Effector memory CD4-positive, alpha-beta T cell (primary cell): ENCODE data around the gene CHCHD3.

Experiments
- DNase-seq, 3 donors: peaks; one replicate each; pipeline ENCODE4 v3.0.0-alpha.2; 2020
- H3K27ac ChIP-seq: 2 replicates; pipeline ENCODE4 v1.7.0; 2013; ENCODE audit warnings: mild to moderate bottlenecking, low read length, moderate library complexity; ENCODE audit not compliant: insufficient read depth, poor library complexity, severe bottlenecking
- H3K27me3 ChIP-seq: replicated peaks from 2 replicates; pipeline ENCODE4 v1.7.0; 2013; ENCODE audit warnings: mild to moderate bottlenecking, low read length; ENCODE audit not compliant: insufficient read depth, control insufficient read depth, poor library complexity, severe bottlenecking
- H3K36me3 ChIP-seq: 2 replicates; pipeline ENCODE4 v1.7.0; 2013; ENCODE audit warnings: mild to moderate bottlenecking, low read length, moderate library complexity; ENCODE audit not compliant: control insufficient read depth, insufficient read depth
- H3K4me1 ChIP-seq: 2 replicates; pipeline ENCODE4 v1.7.0; 2013; ENCODE audit warnings: low read length, mild to moderate bottlenecking; ENCODE audit not compliant: control insufficient read depth, insufficient read depth, poor library complexity, severe bottlenecking
- H3K4me3 ChIP-seq: 2 replicates; pipeline ENCODE4 v1.7.0; 2013; ENCODE audit warnings: low read length, low read depth, mild to moderate bottlenecking; ENCODE audit not compliant: insufficient read depth, poor library complexity, severe bottlenecking
- H3K9me3 ChIP-seq: 2 replicates; pipeline ENCODE4 v1.7.0; 2013; ENCODE audit warnings: mild to moderate bottlenecking, low read length, moderate library complexity; ENCODE audit not compliant: control insufficient read depth

Gene CHCHD3

DNA sequence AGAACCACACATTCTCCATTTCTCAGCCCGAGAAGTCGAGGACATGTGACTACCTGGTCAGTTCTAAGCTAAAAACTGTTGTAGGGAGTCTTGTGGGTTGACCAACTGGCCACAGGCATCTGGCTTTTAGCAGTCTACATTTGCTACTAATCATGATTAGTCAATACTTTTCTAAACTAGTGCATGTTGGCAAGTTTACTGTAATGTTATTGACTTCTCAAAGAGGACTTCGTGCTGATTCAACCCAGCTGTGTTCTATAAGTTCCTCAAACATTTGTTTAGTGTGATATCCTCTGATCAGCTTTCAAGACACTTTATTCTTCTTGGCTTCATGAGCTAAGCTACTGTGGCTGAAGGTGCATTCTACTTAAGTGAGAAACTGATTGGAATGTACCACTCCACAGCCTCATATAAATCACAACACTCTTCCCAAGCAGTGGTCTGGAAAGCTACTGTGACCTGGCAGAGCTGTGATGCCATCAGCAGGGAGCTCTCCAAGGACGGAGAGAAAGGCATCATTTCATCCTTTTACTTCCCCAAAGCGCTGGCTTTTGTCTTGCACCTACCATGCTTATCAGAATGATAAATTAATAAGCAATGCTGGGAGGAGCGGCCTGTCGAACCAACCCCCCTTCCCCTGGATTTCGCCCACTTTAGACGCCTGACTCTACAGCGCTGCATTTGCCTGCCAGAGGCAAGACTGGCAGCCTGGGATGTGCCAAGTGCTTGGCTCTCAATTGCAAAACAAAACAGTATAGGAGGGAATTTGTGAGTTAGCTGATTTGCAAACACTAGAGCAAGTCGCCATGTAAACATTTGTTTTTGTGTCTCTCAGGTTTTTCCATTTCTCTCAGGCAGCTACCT is 298.9 kb downstream of the CHCHD3 start:
- no peaks in the 10 kb centered on the region for H3K27me3 ChIP-seq
- H3K9me3 ChIP-seq = no peaks in the 10 kb centered on the region
- DNase-seq = no peak
- no peak overlapping the region for H3K27ac ChIP-seq
- no peak overlapping the region for H3K4me3 ChIP-seq
- no peaks in the 10 kb centered on the region for H3K36me3 ChIP-seq
- H3K4me1 ChIP-seq = no peaks in the 10 kb centered on the region

DNA sequence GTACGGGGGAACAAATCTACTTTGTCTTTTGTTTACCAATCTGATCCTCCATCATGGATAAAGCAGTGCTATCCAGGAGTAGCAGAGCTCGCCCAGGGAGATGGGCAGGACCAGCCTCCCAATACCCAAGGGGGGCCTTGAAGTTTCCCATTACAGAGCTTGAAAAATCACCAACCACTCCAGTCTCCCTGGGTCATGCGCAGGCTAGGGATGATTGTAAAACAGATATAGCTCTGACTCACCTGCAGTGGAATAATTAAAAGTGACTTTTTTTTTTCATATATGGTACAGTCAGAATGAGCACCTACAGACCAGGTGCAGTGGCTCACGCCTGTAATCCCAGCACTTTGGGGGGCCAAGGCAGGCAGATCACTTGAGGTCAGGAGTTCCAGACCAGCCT is 301.1 kb downstream of the CHCHD3 start:
- no peak overlapping the region for H3K27ac ChIP-seq
- no peak for DNase-seq
- H3K9me3 ChIP-seq = no peaks in the 10 kb centered on the region
- H3K36me3 ChIP-seq = no peaks in the 10 kb centered on the region
- no peak overlapping the region for H3K4me3 ChIP-seq
- no peaks in the 10 kb centered on the region for H3K27me3 ChIP-seq
- no peaks in the 10 kb centered on the region for H3K4me1 ChIP-seq

DNA sequence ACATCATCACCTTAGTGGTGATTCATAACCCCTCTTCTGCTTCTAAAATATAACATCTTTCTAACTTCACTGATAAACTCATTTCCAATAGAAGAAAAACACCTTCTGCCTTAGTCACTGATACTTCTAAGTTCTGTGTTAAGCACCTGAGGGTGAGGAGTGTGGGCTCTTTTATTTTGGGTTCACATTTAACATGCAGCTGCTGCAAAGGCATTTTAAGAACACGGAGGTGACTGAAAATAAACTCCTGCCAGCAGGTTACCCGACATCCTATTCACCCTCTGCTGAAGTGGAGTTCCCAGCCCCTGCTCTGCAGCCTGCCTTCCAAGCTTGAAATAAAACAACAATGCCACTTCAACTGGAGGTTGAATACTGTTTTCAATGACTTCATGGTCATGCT is 302.7 kb downstream of the CHCHD3 start:
- no peak overlapping the region for H3K4me3 ChIP-seq
- H3K4me1 ChIP-seq = no peaks in the 10 kb centered on the region
- no peaks in the 10 kb centered on the region for H3K27me3 ChIP-seq
- DNase-seq = no peak
- no peaks in the 10 kb centered on the region for H3K9me3 ChIP-seq
- no peaks in the 10 kb centered on the region for H3K36me3 ChIP-seq
- no peak overlapping the region for H3K27ac ChIP-seq

DNA sequence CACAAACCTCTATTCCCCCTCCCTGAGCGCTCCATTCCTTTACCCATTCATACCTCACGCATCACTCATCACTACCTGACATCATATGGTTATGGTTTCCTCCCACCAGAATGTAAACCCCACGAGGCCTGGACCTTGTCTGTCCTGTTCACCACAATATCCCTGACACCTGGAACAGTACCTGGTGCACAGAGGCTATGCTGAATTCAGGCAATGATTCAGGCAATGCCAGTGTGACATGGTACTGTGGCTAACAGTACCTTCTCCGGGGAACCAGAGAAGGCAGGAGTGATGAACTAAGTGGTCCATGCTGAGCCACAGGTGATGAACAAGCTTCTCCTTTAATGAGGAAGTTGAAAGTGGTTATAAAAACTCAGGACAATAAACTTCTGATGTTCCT is 303.1 kb downstream of the CHCHD3 start:
- no peaks in the 10 kb centered on the region for H3K9me3 ChIP-seq
- no peaks in the 10 kb centered on the region for H3K4me1 ChIP-seq
- H3K36me3 ChIP-seq = no peaks in the 10 kb centered on the region
- H3K27me3 ChIP-seq = no peaks in the 10 kb centered on the region
- no peak overlapping the region for H3K4me3 ChIP-seq
- no peak for DNase-seq
- no peak overlapping the region for H3K27ac ChIP-seq

DNA sequence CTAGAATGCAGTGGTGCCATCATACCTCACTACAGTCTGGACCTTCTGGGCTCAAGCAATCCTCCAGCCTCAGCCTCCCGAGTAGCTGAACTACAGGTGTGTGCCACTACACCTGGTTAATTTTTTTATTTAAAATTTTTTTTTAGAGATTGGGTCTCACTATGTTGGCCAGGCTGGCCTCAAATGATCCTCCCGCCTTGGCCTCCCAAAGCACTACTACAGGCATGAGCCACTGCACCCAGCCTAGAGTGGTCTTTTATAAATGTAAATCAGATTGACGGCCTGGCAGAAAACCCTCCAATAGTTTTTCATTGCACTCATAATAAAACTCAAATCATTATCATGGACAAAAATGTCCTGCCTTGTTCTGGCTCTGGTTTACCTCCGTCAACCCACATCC is 303.9 kb downstream of the CHCHD3 start:
- Histone ChIP-seq H3K27me3 (no peaks in the 10 kb centered on the region), H3K9me3 (no peaks in the 10 kb centered on the region), H3K4me1 (no peaks in the 10 kb centered on the region), H3K27ac (no peak overlapping the region), H3K36me3 (no peaks in the 10 kb centered on the region), H3K4me3 (no peak overlapping the region)
- no peak for DNase-seq

DNA sequence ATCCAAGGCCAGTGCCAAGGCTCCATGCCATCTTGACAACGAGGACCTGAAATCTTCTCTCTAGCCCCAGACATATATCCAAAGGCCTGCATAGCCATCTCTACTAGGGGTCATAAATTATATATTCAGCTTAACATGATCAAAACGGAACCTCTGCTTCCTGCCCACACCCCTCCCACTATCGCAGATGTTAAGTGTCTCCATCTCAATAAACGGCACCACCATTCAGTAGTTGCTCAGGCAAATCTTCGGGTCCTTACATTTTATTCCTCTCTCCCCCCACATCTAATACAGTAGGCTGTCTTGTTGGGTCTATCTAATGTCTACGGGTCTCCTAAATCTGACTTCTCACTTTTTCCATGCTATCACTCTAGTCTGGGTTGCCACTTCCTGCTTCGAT is 304.5 kb downstream of the CHCHD3 start:
- H3K27me3 ChIP-seq = no peaks in the 10 kb centered on the region

DNA sequence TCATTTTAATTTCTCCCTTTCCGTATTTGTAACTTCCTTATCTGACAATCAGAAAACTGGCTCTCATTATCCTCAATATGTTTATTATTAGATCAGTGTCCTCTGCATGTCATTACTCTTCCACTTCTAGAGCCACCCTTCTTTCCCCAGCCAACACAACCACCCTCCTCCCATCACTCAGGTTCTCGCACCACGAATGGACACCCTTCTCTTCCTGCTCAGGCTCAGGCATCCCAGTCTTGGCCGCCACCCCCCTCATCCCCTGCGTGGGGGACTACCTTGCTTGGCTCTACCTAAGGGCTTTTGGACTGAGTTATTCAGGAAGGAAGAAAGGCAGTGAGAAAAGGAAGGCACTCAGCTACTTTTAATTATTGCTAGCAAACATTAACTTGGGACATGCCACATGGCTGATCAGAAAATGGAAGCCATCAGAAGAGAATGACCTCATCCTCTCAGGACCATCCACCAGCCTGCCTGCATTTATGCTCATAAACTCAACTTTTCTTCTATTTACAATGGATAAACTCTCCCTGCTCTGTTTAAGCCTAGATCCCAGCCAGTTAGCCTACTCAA is 305.8 kb downstream of the CHCHD3 start:
- H3K4me1 ChIP-seq = no peaks in the 10 kb centered on the region
- no peak overlapping the region for H3K4me3 ChIP-seq
- no peak for DNase-seq
- H3K9me3 ChIP-seq = no peaks in the 10 kb centered on the region
- H3K36me3 ChIP-seq = no peaks in the 10 kb centered on the region
- no peaks in the 10 kb centered on the region for H3K27me3 ChIP-seq
- H3K27ac ChIP-seq = no peak overlapping the region

More for the DNA sequence above, 304.5 kb downstream of the CHCHD3 start:
- no peaks in the 10 kb centered on the region for H3K4me1 ChIP-seq
- no peaks in the 10 kb centered on the region for H3K36me3 ChIP-seq
- no peak overlapping the region for H3K4me3 ChIP-seq
- no peak overlapping the region for H3K27ac ChIP-seq
- H3K9me3 ChIP-seq = no peaks in the 10 kb centered on the region
- no peak for DNase-seq

DNA sequence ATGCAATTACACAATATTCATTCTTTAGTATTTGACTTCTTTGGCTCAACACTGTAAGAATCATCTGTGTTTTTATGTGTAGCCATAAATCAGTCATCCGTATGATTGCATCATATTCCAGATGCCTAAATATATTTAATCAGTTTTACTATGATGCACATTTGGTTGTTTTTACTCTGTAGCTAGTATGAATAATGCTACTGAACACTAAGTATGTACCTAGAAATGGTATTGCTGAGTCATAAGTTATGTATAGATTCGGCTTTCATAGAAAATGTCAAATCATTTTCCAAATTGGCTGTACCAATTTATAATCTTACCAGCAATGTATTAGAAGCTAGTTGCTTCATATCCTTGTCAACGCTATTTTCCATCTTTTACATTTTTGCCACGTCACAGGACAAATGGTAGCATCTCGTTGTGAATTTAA is 308.3 kb downstream of the CHCHD3 start:
- H3K4me1 ChIP-seq = no peaks in the 10 kb centered on the region

DNA sequence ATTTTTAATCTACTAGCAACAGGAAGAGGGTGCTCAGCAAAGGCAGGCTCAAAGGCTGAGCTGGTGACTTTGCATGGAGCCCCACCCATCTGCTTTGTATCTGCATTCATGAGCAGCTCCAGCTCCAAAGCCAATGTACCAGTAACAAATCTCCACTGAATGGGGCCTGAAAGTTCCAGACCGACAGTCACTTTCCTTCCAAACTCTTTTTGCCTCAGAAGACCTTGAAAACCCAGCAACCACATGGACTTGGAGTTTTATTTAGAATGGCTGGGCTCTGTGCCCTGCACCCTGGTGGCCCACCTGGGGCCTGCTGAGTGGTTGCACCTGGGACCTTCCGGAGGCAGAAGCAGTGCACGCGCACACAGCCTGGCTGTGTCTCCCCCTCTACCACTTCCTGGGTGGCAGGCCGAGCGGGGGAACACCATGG is 310.6 kb downstream of the CHCHD3 start:
- Histone ChIP-seq H3K4me1 (no peaks in the 10 kb centered on the region), H3K27ac (no peak overlapping the region), H3K27me3 (no peaks in the 10 kb centered on the region), H3K36me3 (no peaks in the 10 kb centered on the region), H3K9me3 (no peaks in the 10 kb centered on the region), H3K4me3 (no peak overlapping the region)
- no peak for DNase-seq

More for the DNA sequence above, 308.3 kb downstream of the CHCHD3 start:
- DNase-seq = no peak
- Histone ChIP-seq H3K36me3 (no peaks in the 10 kb centered on the region), H3K4me3 (no peak overlapping the region), H3K27ac (no peak overlapping the region), H3K27me3 (no peaks in the 10 kb centered on the region), H3K9me3 (no peaks in the 10 kb centered on the region)

DNA sequence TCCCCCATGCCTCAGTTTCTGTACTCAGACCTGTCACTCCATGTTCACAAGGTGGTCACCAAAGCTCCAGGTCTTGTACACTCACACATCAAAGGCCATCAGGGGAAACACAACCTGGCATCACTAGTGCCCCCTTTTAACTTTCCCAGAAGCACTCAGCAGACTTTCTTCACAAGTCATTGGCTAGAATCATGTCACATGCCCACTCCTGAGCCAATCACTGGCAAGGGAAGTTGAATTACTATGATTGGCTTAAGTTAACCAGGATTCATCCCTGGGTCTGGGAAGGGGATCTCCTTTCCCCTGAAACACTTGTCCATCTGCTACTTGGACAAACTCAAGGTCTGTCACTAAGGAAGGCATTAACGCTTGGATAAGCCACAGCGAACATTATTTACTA is 311.8 kb downstream of the CHCHD3 start:
- Histone ChIP-seq H3K4me1 (no peaks in the 10 kb centered on the region), H3K27ac (no peak overlapping the region), H3K27me3 (no peaks in the 10 kb centered on the region), H3K4me3 (no peak overlapping the region), H3K36me3 (no peaks in the 10 kb centered on the region), H3K9me3 (no peaks in the 10 kb centered on the region)
- no peak for DNase-seq
